Cortex of kidney (tissue), 1 donor: ENCODE results near the gene LANCL2.
"Not testable (repeated sequence)": the region's sequence is repeated elsewhere in the genome, so short reads cannot be mapped to it uniquely, and the experiment has no call there.

ENCODE experiments used
- DNase-seq: peaks from one replicate; lab custom pipeline; 2025; lab: John Stamatoyannopoulos, UW

LANCL2 gene

GRCh38 chr7:55405856-55406541 is 40.9 kb downstream of the LANCL2 start:
- DNase-seq = no peak

DNA sequence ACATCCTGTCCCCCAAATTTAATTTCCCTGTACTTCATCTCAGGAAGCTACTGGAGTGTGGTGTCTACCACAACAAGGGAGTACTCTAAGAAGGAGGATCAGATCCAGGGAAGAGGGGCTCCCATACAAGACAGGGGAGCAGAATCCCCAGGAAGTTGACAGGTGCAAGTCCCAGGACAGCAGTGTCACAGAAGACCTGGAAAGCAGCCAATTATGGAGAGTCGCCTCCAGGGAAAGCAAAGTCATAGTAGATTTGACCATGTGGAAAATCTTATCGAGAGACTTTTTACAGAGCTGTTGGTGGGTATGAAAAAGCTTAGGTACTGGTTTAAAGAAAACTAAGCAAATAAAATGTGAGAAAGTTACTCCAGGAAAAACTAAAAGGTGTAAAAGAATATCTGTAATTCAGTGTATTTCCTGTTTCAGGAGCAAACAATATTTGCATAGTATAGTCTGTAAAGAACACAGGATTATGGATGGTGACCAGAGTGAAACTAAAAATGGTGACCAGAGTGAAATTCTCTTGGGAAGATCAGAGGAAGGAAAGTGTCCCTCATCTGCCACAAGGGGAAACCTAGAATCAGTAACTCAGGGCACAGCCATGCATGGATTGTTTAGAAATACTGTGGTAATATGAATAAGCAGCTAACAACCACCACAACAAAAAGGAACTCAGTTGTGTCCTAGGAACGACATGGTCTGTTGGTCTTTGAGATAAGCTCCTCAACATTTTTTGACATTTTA is 44.5 kb downstream of the LANCL2 start:
- DNase-seq = no peak

GRCh38 chr7:55410667-55411239 is 45.6 kb downstream of the LANCL2 start:
- no peak for DNase-seq

DNA sequence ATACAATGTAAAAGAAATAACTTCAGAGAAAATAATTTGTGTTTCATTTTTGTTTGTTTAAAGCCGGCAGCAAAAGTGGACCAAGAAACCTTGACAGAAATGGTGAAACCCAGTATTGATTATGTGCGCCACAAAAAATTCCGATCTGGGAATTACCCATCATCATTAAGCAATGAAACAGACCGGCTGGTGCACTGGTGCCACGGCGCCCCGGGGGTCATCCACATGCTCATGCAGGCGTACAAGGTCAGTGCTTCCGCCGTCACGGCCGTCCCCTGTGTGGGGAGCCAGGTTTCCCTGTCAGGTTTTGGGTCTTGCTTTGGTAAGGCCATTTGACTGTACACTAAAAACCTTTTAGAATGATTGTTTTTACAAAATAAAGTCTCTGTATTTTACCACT is 46.7 kb downstream of the LANCL2 start:
- DNase-seq = no peak

DNA sequence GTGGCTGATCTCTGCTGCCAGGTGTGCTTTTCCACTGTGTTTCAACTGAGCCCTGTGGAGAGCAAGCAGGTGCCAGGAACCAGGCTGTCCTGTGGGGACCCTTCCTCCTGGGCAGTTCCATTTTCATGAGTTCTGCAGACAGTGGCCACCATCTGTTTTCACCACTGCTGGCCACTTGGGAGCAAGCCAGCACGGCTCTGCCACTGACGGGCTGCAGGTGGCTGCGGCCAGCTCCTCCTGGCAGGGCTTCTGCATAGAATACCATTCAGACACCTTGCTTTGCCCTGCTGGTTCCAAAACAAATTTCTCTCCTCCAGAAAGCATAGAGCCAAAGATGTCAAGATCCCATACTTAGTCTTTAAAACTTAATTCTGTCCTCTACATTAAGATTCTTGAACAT is 48.3 kb downstream of the LANCL2 start:
- no peak for DNase-seq

- DNase-seq = no peak
Measured at GRCh38 chr7:55415173-55415778, 50.1 kb downstream of the LANCL2 start.

GRCh38 chr7:55417456-55417855 is 52.3 kb downstream of the LANCL2 start:
- DNase-seq = not testable (repeated sequence)

- no peak for DNase-seq
Measured at GRCh38 chr7:55420530-55420929, 55.4 kb downstream of the LANCL2 start.

DNA sequence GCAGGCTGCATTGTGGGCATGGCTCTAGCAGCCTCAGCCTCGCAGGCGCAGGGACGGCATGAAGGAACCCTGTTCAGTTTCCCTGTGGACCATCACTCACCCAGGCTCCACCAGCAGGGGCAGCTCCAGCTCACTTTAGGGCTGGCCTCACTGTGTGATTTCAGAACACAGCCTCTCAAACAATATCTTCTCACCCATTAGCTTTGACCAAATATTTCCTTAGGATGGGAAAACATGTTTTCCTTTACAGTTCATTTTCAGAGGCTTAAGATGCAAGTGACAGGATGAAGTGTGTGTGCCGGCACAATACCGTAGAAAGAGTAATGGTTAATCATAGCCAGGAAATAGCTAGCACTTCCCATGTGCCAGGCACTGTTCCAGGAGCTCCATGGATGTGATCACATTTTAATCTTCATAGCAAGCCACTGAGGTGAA is 58.2 kb downstream of the LANCL2 start:
- DNase-seq = no peak

DNA sequence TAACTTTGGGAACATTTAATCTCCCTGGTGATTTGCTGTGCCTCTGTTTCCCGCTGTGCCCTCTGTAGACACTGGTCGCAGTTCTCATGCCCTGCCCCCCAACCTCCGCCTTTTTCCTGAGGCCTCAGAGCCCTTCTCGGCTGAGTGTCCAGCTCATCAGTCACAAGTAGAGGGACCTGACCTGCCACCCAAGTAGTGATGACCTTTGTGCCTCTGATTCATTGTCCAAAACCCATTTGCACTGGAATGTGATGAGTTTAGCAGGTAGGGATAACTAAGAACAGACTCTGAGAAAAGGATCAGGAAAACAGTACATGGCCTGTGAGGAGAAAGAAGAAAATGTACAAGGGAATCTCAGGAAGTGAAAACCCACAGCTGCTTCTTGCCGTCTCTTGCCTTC is 58.8 kb downstream of the LANCL2 start:
- no peak for DNase-seq

GRCh38 chr7:55425141-55425752 is 60.1 kb downstream of the LANCL2 start:
- DNase-seq = no peak

DNA sequence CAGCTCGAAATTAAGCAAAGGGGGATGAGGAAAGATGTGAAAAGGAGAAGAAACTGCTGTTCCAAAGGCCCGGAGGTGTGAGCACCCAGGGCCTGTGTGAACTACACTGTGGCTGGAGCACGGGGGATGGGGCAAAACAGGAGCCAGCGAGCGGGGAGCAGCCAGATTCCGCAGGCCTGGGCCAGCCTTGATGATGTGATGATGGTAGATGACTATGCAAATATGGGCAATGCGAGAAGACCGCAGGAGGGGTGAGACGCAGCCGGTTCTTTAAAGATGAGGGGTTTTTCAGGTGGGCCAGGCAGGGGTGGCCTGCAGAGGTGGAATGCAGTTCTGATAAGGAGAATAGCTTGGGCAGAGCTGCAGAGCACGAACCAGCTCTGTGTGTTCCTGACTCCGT is 61.5 kb downstream of the LANCL2 start:
- DNase-seq = no peak

- DNase-seq = no peak
Measured at GRCh38 chr7:55427342-55427741, 62.2 kb downstream of the LANCL2 start.

DNA sequence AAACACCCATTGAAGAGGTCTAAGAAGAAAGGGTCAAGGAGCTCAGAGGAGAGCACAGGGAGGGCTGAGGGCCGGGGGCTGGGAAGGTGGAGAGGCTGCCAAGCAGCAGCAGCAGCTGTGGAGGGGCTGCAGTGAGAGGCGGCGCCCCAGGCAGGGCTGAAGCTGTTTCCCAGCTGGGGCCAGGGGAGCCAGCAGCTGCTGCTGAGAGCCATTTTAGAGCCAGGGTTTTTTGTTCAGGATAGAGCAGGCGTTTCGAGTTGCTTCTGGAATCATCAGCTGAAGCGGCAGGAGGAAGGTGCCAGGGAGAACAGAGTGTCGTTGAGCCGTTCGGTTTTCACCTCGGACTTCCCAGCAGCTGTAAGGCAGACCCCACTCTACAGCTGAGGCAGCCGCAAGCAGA is 62.7 kb downstream of the LANCL2 start:
- DNase-seq = no peak

DNA sequence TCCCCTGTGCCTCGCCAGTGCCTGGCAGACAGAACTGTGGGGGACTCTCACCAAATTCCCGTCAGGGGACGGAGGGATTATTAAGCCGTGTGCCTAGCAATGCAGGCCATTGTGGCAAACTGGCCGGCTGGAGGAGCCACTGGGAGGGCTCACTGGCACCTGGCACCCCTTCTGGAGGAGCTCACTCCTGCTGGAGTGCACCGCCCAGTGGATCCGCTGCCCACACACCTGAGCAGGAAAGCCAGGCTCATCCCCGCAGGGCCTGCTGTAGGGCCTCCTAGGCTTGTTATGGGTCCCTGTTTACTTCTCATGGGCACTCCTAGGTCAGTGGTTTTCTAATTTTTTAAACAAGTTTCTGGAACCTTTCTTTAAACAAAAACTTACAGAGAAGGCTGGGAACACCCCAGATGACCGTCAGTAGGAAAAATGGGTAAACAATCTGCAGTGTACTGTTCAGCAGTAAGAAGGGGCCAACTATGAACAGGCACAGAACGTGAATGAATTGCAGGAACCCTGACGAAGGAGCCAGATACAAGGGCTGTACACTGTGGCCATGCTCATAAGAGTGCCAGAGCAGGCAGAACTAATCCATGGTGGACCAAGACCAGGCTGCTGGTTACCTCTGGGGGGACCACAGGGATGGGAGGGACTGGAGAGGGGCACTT is 64.8 kb downstream of the LANCL2 start:
- DNase-seq = no peak

- no peak for DNase-seq
Measured at GRCh38 chr7:55431898-55432297, 66.8 kb downstream of the LANCL2 start.

GRCh38 chr7:55432506-55432905 is 67.4 kb downstream of the LANCL2 start:
- no peak for DNase-seq

DNA sequence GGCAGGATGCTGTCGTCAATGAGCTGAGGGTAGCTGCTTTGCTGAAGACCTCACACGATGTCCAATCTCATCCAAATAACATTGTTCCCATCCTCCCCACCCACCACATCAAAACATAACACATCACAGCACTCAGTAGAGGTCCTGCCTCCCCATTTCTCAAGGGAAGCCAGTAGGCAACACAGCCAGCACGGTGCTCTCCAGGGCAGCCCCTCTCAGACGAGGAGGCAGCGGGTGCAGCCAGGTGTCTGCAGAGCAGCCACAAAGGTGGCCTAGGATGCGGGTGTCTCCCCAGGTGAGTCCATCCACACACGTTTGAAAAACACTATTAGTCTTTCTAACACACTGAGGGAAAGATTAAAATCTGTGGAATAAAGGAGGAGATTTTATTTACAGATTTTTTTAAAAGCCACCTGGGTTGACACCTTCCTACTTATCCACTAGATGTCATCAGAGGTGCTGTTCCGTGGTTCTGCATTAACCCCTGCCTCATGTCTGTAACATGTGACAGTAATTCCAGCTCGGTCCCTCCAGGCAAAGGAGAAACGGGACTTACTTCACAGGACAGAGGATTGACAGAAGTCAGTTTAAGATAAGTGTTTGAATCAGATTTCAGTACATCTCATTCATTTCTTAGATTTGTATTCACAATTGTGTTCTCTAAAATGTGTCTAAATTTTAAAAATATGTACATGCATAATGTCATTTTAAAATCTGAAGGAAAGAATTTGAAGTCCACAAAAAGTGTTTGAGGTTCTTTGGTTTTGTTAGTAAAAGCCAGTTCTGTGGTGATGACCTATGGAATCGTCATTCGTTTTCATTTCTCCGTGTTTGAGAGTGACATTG is 68.0 kb downstream of the LANCL2 start:
- no peak for DNase-seq

DNA sequence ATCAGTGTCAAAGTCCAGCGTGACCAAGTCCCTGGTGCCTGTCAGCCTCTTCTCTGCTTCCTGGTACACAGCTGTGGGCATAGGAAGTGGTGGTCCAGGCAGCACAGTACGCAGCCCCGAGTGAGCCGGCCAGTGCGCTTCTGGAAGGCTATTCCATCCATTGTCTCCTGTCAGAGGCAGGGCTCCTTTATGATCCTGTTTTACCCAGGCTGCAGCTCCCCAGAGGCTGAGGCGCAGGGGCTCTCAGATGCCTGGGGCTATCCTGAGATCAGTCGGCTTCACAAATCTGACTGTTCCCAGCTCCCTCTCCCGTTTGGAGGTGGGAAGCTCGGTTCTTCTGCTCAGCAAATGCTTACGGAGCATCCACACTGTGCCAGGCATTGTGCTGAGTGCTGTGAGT is 70.3 kb downstream of the LANCL2 start:
- DNase-seq = no peak

DNA sequence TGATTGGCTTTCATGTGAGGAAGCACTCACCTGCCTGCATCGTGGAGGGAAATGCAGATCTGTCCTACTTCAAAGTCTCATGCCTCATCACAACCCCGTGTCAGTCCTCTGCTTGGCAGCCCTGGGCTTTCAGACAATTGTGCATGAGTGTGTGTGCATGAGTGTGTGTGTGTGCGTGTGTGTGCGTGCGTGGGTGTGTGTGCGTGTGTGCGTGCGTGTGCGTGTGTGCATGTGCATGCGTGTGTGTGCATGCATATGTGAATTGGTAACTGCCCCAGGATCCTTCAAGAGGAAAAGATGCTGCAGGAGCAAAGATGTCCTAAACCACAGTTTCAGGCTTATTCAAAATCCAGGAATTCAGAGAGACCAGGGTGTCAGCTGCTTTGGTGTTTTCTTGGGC is 71.3 kb downstream of the LANCL2 start:
- DNase-seq = no peak

GRCh38 chr7:55437375-55437774 is 72.2 kb downstream of the LANCL2 start:
- no peak for DNase-seq
